ENCODE results near the gene DAPP1. TPM values are rescaled to one million over a fixed set of nuclear protein-coding genes. Genes with fewer than 3 reads are reported as not detected.
"Not testable (repeated sequence)": the region's sequence is repeated elsewhere in the genome, so short reads cannot be mapped to it uniquely, and the experiment has no call there.

Gene DAPP1
- total RNA-seq (10 to 100 TPM; 32.2 to 49.4 (median 40.3) TPM), polyA plus RNA-seq (10 to 100 TPM; 20.0 to 27.5 (median 22.5) TPM)
- long read RNA-seq, donor 1, transcript DAPP1-203 (9 exons, 1,440 nt) = major isoform, 5 of 22 reads
- long read RNA-seq, donor 1, partial matches to known transcripts = 17 of 22 reads
- long read RNA-seq, donor 1, other reads (novel, unspliced or antisense) = 0 of 22 reads
- long read RNA-seq, donor 2, partial matches to known transcripts = 0 of 4 reads
- long read RNA-seq, donor 2, other reads (novel, unspliced or antisense) = 0 of 4 reads

GRCh38 chr4:99816545-99817308, at the start of gene DAPP1:
Gene DAPP1, plus strand, starts transcription at chr4:99816827. Its CDS starts 87 bp downstream, at chr4:99816914.
- peak; percentile 93 for DNase-seq
- Histone ChIP-seq H3K36me3 (no peaks in the 10 kb centered on the region), H3K27me3 (replicated peaks in 1 of 7) (no peaks in the 10 kb centered on the region), H3K27ac (peak within 1 kb of the TSS; percentile 70 to 91 (median 86)), H3K4me1 (peaks cover 18 to 67% (median 53%) of the 10 kb centered on the region in 6 donors), H3K4me3 (peak within 1 kb of the TSS; percentile 40 to 81 (median 51)), H3K9me3 (no peaks in the 10 kb centered on the region)
- 25 to 38% (median 28%) methylated on average over 7 of the region's 7 CpGs for WGBS, 5 donors
- intact Hi-C loops (cut with DNase I; ENCODE audit: low total_unique reads) = loop anchor here (10.0 kb wide), 1 partner anchor 78 kb away; the partner anchor contains the start of gene LAMTOR3
- TF ChIP-seq POLR2A (IDR thresholded peaks at IDR 0.05) = peak; percentile 75 to 91 (median 80)
- TF ChIP-seq POLR2AphosphoS5 (IDR thresholded peaks at IDR 0.05) = peak; percentile 21 to 98 (median 92)
- TF ChIP-seq CTCF (IDR thresholded peaks at IDR 0.05 in 8 of 11, conservative IDR thresholded peaks at IDR 0.05 in 3 of 11) = no peak

- peaks cover 0 to 23% (median 9%) of the 10 kb centered on the region in 8 donors for H3K9me3 ChIP-seq
- H3K36me3 ChIP-seq; H3K27me3 ChIP-seq (replicated peaks in 1 of 7); H3K27ac ChIP-seq; H3K4me3 ChIP-seq; DNase-seq; H3K4me1 ChIP-seq; intact Hi-C loops (cut with DNase I; ENCODE audit: low total_unique reads): not testable (repeated sequence)
- 92 to 100% (median 99%) methylated on average over 5 to 7 of the region's 7 CpGs for WGBS, 5 donors
These were observed 45.8 kb upstream of the DAPP1 start for GRCh38 chr4:99770842-99771241.

- no peak for TF ChIP-seq POLR2AphosphoS5 (IDR thresholded peaks at IDR 0.05)
- no peak for TF ChIP-seq CTCF (IDR thresholded peaks at IDR 0.05 in 8 of 11, conservative IDR thresholded peaks at IDR 0.05 in 3 of 11)
- TF ChIP-seq POLR2A (IDR thresholded peaks at IDR 0.05) = no peak
- no peaks in the 10 kb centered on the region for H3K4me1 ChIP-seq
- 89 to 91% (median 89%) methylated on average over 3 of the region's 3 CpGs for WGBS, 5 donors
- no peaks in the 10 kb centered on the region for H3K36me3 ChIP-seq
- no peak for DNase-seq
- no peak overlapping the region for H3K4me3 ChIP-seq
- H3K27ac ChIP-seq = no peak overlapping the region
- H3K9me3 ChIP-seq = peaks cover 0 to 8% (median 0%) of the 10 kb centered on the region in 8 donors
- H3K27me3 ChIP-seq (replicated peaks in 1 of 7) = no peaks in the 10 kb centered on the region
- intact Hi-C loops (cut with DNase I; ENCODE audit: low total_unique reads) = no loop called here
These were observed 32.7 kb upstream of the DAPP1 start for GRCh38 chr4:99783940-99784339.

- TF ChIP-seq CTCF (IDR thresholded peaks at IDR 0.05 in 8 of 11, conservative IDR thresholded peaks at IDR 0.05 in 3 of 11) (no peak), POLR2AphosphoS5 (IDR thresholded peaks at IDR 0.05) (no peak), POLR2A (IDR thresholded peaks at IDR 0.05) (no peak)
- WGBS, 5 donors = 82 to 94% (median 87%) methylated on average over 3 of the region's 3 CpGs
- Histone ChIP-seq H3K36me3 (no peaks in the 10 kb centered on the region), H3K27ac (no peak overlapping the region), H3K27me3 (replicated peaks in 1 of 7) (no peaks in the 10 kb centered on the region), H3K4me3 (no peak overlapping the region), H3K9me3 (peaks cover 0 to 4% (median 0%) of the 10 kb centered on the region in 8 donors), H3K4me1 (no peaks in the 10 kb centered on the region)
- no peak for DNase-seq
- intact Hi-C loops (cut with DNase I; ENCODE audit: low total_unique reads) = no loop called here
These were observed 31.8 kb upstream of the DAPP1 start for GRCh38 chr4:99784842-99785241.
